Peyer's patch (tissue), 4 donors: ENCODE results near the gene INTS4.

Experiments
- CTCF ChIP-seq, 6 experiments: fragments of 450-650 bp in 4 of 6; fragments of 200-600 bp in 2 of 6; sonication (generic) in 1 of 6; IDR thresholded peaks; one replicate each; pipeline ENCODE4 v1.5.1; 2017 to 2019; ENCODE audit warnings: antibody characterized with exemption in 6 of 6, mild to moderate bottlenecking in 3 of 6, moderate library complexity in 1 of 6
- POLR2A ChIP-seq, 2 donors: fragments of 450-650 bp; IDR thresholded peaks; one replicate each; pipeline ENCODE4 v1.5.1; 2017; ENCODE audit warnings: antibody characterized with exemption in 2 of 2, mild to moderate bottlenecking in 2 of 2, moderate library complexity in 2 of 2

- TF ChIP-seq CTCF (IDR thresholded peaks at IDR 0.05) = no peak
- no peak for TF ChIP-seq POLR2A (IDR thresholded peaks at IDR 0.05)
Measured at GRCh38 chr11:78033040-78033439, 38.6 kb upstream of the INTS4 start.
